Trophoblast cell (in vitro differentiated cells and primary cell): ENCODE measurements around the gene ADGRL1.
"Not testable (repeated sequence)": the region's sequence is repeated elsewhere in the genome, so short reads cannot be mapped to it uniquely, and the experiment has no call there.

Experiments
- DNase-seq, 2 donors: peaks; one replicate each; pipeline ENCODE4 v3.0.0-alpha.2; 2016
- H2AFZ ChIP-seq: 2 replicates; pipeline ENCODE4 v1.6.1; 2013; ENCODE audit warnings: low read length, moderate library complexity, mild to moderate bottlenecking; ENCODE audit not compliant: insufficient read depth, poor library complexity
- H2AK5ac ChIP-seq: 2 replicates; pipeline ENCODE4 v1.6.1; 2013; ENCODE audit warnings: mild to moderate bottlenecking, low read length
- H2BK120ac ChIP-seq: 2 replicates; pipeline ENCODE4 v1.6.1; 2013; ENCODE audit warnings: low read length, mild to moderate bottlenecking, moderate library complexity; ENCODE audit not compliant: insufficient read depth, poor library complexity
- H2BK12ac ChIP-seq: 2 replicates; pipeline ENCODE4 v1.6.1; 2013; ENCODE audit warnings: mild to moderate bottlenecking, low read length, moderate library complexity
- H2BK5ac ChIP-seq: 2 replicates; pipeline ENCODE4 v1.6.1; 2013; ENCODE audit warnings: low read length, low read depth, moderate library complexity, mild to moderate bottlenecking; ENCODE audit not compliant: poor library complexity
- H3K14ac ChIP-seq: 2 replicates; pipeline ENCODE4 v1.6.1; 2013; ENCODE audit warnings: mild to moderate bottlenecking, low read length
- H3K18ac ChIP-seq: 2 replicates; pipeline ENCODE4 v1.6.1; 2013; ENCODE audit warnings: mild to moderate bottlenecking, low read length
- H3K23ac ChIP-seq: 2 replicates; pipeline ENCODE4 v1.6.1; 2013; ENCODE audit warnings: low read length
- H3K27ac ChIP-seq: 2 replicates; pipeline ENCODE4 v1.5.1; 2013; ENCODE audit warnings: low read depth, mild to moderate bottlenecking, inconsistent platforms, low read length, moderate library complexity
- H3K27me3 ChIP-seq: 2 replicates; pipeline ENCODE4 v1.6.1; 2013; ENCODE audit warnings: inconsistent platforms, mild to moderate bottlenecking, low read length, moderate library complexity; ENCODE audit not compliant: insufficient read depth
- H3K36me3 ChIP-seq, 2 experiments: 1 replicate in 1 of 2; 2 replicates in 1 of 2; pipeline ENCODE4 v1.6.1; 2013; ENCODE audit warnings: low read length in 2 of 2, mild to moderate bottlenecking in 2 of 2, moderate library complexity in 1 of 2; ENCODE audit not compliant: insufficient read depth in 2 of 2, control insufficient read depth in 1 of 2
- H3K4ac ChIP-seq: 2 replicates; pipeline ENCODE4 v1.6.1; 2013; ENCODE audit warnings: low read depth, mild to moderate bottlenecking, low read length, moderate library complexity
- H3K4me1 ChIP-seq, 2 experiments: 1 replicate in 1 of 2; 2 replicates in 1 of 2; pipeline ENCODE4 v1.6.1; 2013; ENCODE audit warnings: low read length in 2 of 2, mild to moderate bottlenecking in 2 of 2, moderate library complexity in 1 of 2; ENCODE audit not compliant: insufficient read depth in 2 of 2, control insufficient read depth in 1 of 2
- H3K4me2 ChIP-seq: 2 replicates; pipeline ENCODE4 v1.6.1; 2013; ENCODE audit warnings: inconsistent platforms, mild to moderate bottlenecking, low read length, moderate library complexity
- H3K4me3 ChIP-seq: 2 replicates; pipeline ENCODE4 v1.5.1; 2013; ENCODE audit warnings: mild to moderate bottlenecking, low read depth, low read length, inconsistent platforms
- H3K79me1 ChIP-seq: one replicate; pipeline ENCODE4 v1.6.1; 2013; ENCODE audit warnings: low read length
- H3K79me2 ChIP-seq: 2 replicates; pipeline ENCODE4 v1.6.1; 2013; ENCODE audit warnings: low read length, mild to moderate bottlenecking; ENCODE audit not compliant: control insufficient read depth, insufficient read depth, poor library complexity
- H3K9ac ChIP-seq: 2 replicates; pipeline ENCODE4 v1.6.1; 2013; ENCODE audit warnings: mild to moderate bottlenecking, low read length
- H3K9me3 ChIP-seq: 2 replicates; pipeline ENCODE4 v1.6.1; 2013; ENCODE audit warnings: low read depth, mild to moderate bottlenecking, control low read depth, inconsistent platforms, low read length; ENCODE audit not compliant: insufficient read depth
- H4K12ac ChIP-seq: 2 replicates; pipeline ENCODE4 v1.6.1; 2013; ENCODE audit warnings: low read depth, mild to moderate bottlenecking, low read length, moderate library complexity
- H4K8ac ChIP-seq: 2 replicates; pipeline ENCODE4 v1.6.1; 2013; ENCODE audit warnings: low read depth, mild to moderate bottlenecking, low read length, moderate library complexity
- H4K91ac ChIP-seq: one replicate; pipeline ENCODE4 v1.6.1; 2013; ENCODE audit warnings: low read depth, mild to moderate bottlenecking, low read length, moderate library complexity
- WGBS: extraction: QIAGEN DNeasy Blood & Tissue Kit; methylation state at CpG from one replicate; pipeline ENCODE4 v1.1.7; 2013; ENCODE audit warnings: missing lambda C conversion rate; ENCODE audit not compliant: insufficient read length, insufficient coverage; ENCODE audit errors: extremely low coverage; 5-methylcytosine and 5-hydroxymethylcytosine counted together

The ADGRL1 gene

DNA sequence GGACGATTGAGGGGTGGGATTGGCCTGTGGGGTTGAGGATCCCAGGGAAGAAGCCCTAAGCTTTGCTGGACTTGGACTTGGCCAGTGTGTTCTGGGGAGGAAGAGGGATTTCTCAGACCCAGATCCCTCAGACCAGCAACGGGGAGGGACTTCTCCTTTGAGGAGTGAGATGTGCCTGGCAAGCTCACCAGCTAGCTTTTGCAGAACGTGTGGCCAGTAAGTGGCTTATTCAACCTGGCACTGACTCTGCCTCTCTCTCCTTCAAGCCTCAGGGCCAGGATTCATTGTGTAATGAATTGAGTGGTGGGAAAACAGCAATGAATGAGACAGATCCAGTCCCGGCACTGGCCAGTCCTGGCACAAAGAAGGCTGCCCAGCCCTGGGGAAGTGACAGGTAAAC lies 11.9 kb upstream of the ADGRL1 start:
- not testable (repeated sequence) for H3K79me2 ChIP-seq, H3K27ac ChIP-seq, H4K8ac ChIP-seq, H2BK12ac ChIP-seq, H3K4ac ChIP-seq, H3K14ac ChIP-seq, H3K23ac ChIP-seq, H2AFZ ChIP-seq, H3K18ac ChIP-seq, H4K12ac ChIP-seq, H3K9ac ChIP-seq, H3K9me3 ChIP-seq, H2BK5ac ChIP-seq, H2BK120ac ChIP-seq, H4K91ac ChIP-seq, H2AK5ac ChIP-seq, H3K4me3 ChIP-seq, DNase-seq, H3K4me1 ChIP-seq, H3K4me2 ChIP-seq, H3K27me3 ChIP-seq, H3K36me3 ChIP-seq, H3K79me1 ChIP-seq
- no CpG with 5 or more reads among the region's 4 CpGs for WGBS

DNA sequence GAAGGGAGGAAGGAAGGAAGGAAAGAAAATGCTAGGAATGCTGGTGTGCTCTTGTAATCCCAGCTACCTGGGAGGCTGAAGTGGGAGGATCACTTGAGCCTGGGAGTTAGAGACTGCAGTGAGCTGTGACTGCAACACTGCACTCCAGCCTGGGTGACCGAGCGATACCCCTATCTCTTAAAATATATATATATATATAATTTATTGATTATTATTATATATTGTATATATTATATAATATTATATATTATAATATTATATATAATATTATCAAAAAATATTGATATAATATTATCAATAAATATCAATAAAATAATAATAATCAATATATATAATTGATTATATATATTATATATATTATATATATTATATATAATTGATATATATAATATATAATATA lies 8.6 kb upstream of the ADGRL1 start:
- H3K27ac ChIP-seq = no peak overlapping the region
- no peak overlapping the region for H3K23ac ChIP-seq
- no peaks in the 10 kb centered on the region for H3K79me1 ChIP-seq
- no peak overlapping the region for H3K4me2 ChIP-seq
- H3K79me2 ChIP-seq = no peaks in the 10 kb centered on the region
- H2AFZ ChIP-seq = no peak overlapping the region
- no peaks in the 10 kb centered on the region for H3K9me3 ChIP-seq
- no peak overlapping the region for H4K91ac ChIP-seq
- no peak overlapping the region for H3K9ac ChIP-seq
- no peak overlapping the region for H3K4me3 ChIP-seq
- no peaks in the 10 kb centered on the region for H3K27me3 ChIP-seq
- no peaks in the 10 kb centered on the region for H3K36me3 ChIP-seq
- no peak overlapping the region for H2AK5ac ChIP-seq
- no peak for DNase-seq
- H3K4me1 ChIP-seq = no peaks in the 10 kb centered on the region
- H4K12ac ChIP-seq = no peak overlapping the region
- H4K8ac ChIP-seq = no peak overlapping the region
- no peak overlapping the region for H3K18ac ChIP-seq
- no peak overlapping the region for H3K14ac ChIP-seq
- no peak overlapping the region for H2BK5ac ChIP-seq
- no peak overlapping the region for H3K4ac ChIP-seq
- H2BK12ac ChIP-seq = no peak overlapping the region
- no CpG with 5 or more reads among the region's 2 CpGs for WGBS
- H2BK120ac ChIP-seq = no peak overlapping the region

DNA sequence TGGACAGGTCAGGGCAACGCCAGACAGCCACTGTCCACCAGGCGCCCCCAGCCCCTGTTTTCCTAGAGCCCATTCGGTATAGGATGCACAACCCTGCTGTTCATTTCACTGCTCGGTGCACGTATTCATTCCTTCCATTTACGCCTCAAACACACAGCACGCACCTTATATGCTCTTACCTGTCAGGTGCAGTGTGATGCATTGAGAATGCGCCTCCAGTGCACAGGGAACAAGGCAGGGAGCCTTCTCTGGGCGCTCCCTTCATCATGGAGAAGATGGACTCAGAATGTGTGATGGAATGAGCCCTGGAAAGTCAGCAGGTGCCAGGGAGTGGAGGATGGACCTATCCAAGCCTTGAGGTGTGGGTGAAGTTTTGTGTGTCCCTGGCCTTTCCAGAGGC lies 4.2 kb upstream of the ADGRL1 start:
- not testable (repeated sequence) for H2AFZ ChIP-seq, H3K27me3 ChIP-seq, H3K4me1 ChIP-seq, H3K79me2 ChIP-seq, H2BK5ac ChIP-seq, H2BK12ac ChIP-seq, H4K91ac ChIP-seq, H2BK120ac ChIP-seq, H2AK5ac ChIP-seq, H3K23ac ChIP-seq, H3K36me3 ChIP-seq, H3K4me2 ChIP-seq, H3K9me3 ChIP-seq, DNase-seq, H3K79me1 ChIP-seq, H3K27ac ChIP-seq, H4K12ac ChIP-seq, H4K8ac ChIP-seq, H3K9ac ChIP-seq, H3K4ac ChIP-seq, H3K4me3 ChIP-seq, H3K18ac ChIP-seq, H3K14ac ChIP-seq
- WGBS = no CpG with 5 or more reads among the region's 9 CpGs

DNA sequence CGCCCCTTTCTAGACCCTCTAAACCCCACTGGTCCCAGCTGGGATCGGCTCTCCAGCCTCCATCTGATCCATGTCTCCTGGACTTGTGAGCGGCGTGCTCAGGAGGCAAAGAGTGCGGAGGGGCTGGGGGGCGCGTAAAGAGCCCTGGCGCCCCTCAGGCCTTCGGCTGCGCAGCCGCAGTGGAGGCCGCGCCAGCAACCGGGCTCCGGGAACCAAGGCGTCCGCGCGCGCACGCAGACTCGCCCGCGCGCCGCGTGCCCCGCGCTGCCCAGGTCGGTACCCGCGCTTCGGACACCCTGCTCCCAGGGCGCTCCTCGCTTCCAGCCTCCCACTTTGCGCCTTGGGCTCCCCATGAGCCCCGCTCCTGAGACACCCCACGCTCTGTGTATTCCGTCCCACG lies 3.4 kb upstream of the ADGRL1 start:
- not testable (repeated sequence) for H4K91ac ChIP-seq, H3K14ac ChIP-seq, H4K12ac ChIP-seq, H2BK12ac ChIP-seq, H3K4me2 ChIP-seq, H2BK120ac ChIP-seq, H3K4ac ChIP-seq, H2BK5ac ChIP-seq, H3K79me1 ChIP-seq, H3K9me3 ChIP-seq, H3K18ac ChIP-seq, H2AFZ ChIP-seq, H4K8ac ChIP-seq, H3K4me1 ChIP-seq, DNase-seq, H3K27ac ChIP-seq, H3K36me3 ChIP-seq, H3K79me2 ChIP-seq, H3K23ac ChIP-seq, H2AK5ac ChIP-seq, H3K9ac ChIP-seq, H3K4me3 ChIP-seq
- no CpG with 5 or more reads among the region's 40 CpGs for WGBS
- peaks cover 12% of the 10 kb centered on the region for H3K27me3 ChIP-seq
